Small intestine (tissue), 7 donors: ENCODE data around the gene CARTPT. TPM values are rescaled to one million over a fixed set of nuclear protein-coding genes. Genes with fewer than 3 reads are reported as not detected.

ENCODE experiments used
- DNase-seq, 2 donors: peaks; one replicate each; pipeline versions ENCODE4 v3.0.0 to v3.0.0-alpha.2; 2013
- FAIRE-seq: peaks from 2 replicates; lab custom pipeline; 2012; peaks lifted over from hg19 to GRCh38; lab: Jason Lieb, UNC
- H3K27ac ChIP-seq, 3 donors: one replicate each; pipeline ENCODE4 v1.5.1; 2013; ENCODE audit warnings: low read length in 2 of 3, mild to moderate bottlenecking in 2 of 3, control low read depth in 1 of 3, inconsistent platforms in 1 of 3, low read depth in 1 of 3, moderate library complexity in 1 of 3
- H3K27me3 ChIP-seq, 3 donors: one replicate each; pipeline ENCODE4 v1.6.1; 2013; ENCODE audit warnings: low read length in 3 of 3, inconsistent platforms in 1 of 3; ENCODE audit not compliant: control insufficient read depth in 3 of 3, insufficient read depth in 3 of 3
- H3K36me3 ChIP-seq, 3 donors: one replicate each; pipeline ENCODE4 v1.6.1; 2013; ENCODE audit warnings: low read length in 3 of 3, inconsistent platforms in 1 of 3, low read depth in 1 of 3, mild to moderate bottlenecking in 1 of 3, moderate library complexity in 1 of 3; ENCODE audit not compliant: control insufficient read depth in 3 of 3, insufficient read depth in 2 of 3
- H3K4me1 ChIP-seq, 3 donors: one replicate each; pipeline ENCODE4 v1.6.1; 2013; ENCODE audit warnings: low read length in 2 of 3, inconsistent platforms in 1 of 3, low read depth in 1 of 3, mild to moderate bottlenecking in 1 of 3, moderate library complexity in 1 of 3; ENCODE audit not compliant: control insufficient read depth in 3 of 3, insufficient read depth in 2 of 3
- H3K4me3 ChIP-seq, 3 donors: one replicate each; pipeline ENCODE4 v1.5.1; 2013; ENCODE audit warnings: low read length in 3 of 3, control low read depth in 1 of 3, inconsistent platforms in 1 of 3, low read depth in 1 of 3, mild to moderate bottlenecking in 1 of 3, moderate library complexity in 1 of 3
- H3K9me3 ChIP-seq, 2 donors: one replicate each; pipeline ENCODE4 v1.6.1; 2013; ENCODE audit warnings: low read depth in 1 of 2, low read length in 1 of 2; ENCODE audit not compliant: control insufficient read depth in 2 of 2, insufficient read depth in 1 of 2
- WGBS, 3 donors: extraction: QIAGEN DNeasy Blood & Tissue Kit; methylation state at CpG; one replicate each; pipeline ENCODE4 v1.1.7; 2013; 5-methylcytosine and 5-hydroxymethylcytosine counted together
- polyA plus RNA-seq, 4 donors: library from polyadenylated mRNA; stranded (reverse) in 3 of 4; unstranded in 1 of 4; fragments of 200-250 nt in 3 of 4; fragments of 120-200 nt in 1 of 4; gene quantifications; one replicate each; pipeline versions ENCODE4 v1.2.1 to v1.2.3, GENCODE V29; 2013
- donor health status: healthy with polysubstance abuse.
- donor health status: control.
- donor health status: control.
- donor health status: Bipolar disorder and iron deficiency.
- donor health status: healthy.

CARTPT gene
- polyA plus RNA-seq, 4 donors, result 0.53 to 1.4 TPM; not detected in 2

DNA sequence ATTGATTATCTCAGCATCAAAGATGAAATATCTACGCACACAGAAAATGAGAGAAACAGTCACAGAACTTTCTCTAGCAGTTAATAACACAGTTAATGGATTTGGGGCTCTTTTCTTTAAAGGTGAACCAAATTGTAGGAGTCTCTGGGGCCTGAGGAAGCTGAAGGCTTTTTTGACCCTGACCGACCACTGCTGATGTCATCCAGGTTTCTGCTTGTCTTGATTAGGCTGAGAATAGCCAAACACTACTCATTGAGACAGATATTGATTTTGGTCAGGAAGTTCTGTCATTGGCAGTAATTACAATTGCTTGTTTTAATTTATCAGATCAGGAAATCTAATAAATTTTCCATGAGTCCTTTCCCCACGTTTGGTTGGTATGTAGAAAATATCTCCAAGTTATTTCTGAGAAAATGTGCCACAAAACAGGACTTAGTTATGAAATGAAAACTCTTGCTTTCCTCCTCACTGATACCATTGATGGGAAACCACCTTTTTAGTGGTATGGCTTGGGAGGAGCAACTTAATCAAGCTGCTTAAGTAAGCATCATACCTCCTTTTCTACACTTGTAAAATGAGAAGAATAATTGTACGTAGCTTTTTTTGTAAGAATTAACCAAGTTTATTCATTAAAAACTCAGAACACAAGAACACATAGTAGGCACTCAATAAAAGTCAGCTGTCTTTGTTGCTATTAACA, 19.7 kb downstream of the CARTPT start:
- peaks cover 0 to 3% (median 0%) of the 10 kb centered on the region in 3 donors for H3K4me1 ChIP-seq
- WGBS, 3 donors, result 62 to 69% (median 65%) methylated on average over 4 of the region's 4 CpGs
- no peak overlapping the region for H3K27ac ChIP-seq
- no peak for FAIRE-seq
- no peak overlapping the region for H3K4me3 ChIP-seq
- H3K36me3 ChIP-seq, result no peaks in the 10 kb centered on the region
- peaks cover 0 to 3% of the 10 kb centered on the region in 2 donors for H3K9me3 ChIP-seq
- no peaks in the 10 kb centered on the region for H3K27me3 ChIP-seq
- DNase-seq, result no peak

DNA sequence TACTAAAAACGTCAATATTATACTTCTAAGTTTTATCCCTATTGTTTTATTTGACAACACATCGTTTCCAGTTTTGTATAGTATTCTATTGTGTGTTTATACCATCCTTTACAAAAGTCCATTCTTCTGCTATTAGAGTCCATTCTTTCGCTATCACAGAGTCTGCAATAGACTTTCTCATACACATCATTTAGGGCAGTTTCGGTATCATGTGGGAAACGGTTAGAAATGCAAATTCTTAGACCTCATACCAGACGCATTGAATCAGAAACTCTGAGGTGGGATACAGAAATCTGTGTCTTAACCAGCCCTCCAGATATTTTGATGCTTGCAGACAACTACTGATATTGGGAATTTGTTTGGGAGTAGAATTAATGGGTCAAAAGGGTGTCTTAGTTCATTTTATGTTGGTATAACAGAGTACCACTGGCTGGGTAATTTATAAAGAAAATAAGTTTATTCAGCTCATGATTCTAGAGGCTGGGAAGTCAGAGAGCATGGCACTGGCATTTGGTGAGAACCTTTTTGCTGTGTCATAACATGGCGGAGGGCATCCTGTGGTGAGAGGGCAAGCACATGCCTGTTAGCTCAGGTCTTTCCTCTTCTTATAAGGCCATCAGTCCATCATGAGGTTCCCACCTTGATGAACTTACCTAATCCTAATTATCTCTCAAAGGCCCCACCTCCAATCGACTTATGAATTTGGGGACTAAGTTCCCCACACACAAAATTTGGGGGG, 21.1 kb downstream of the CARTPT start:
- H3K36me3 ChIP-seq, result no peaks in the 10 kb centered on the region
- 80 to 89% (median 85%) methylated on average over 8 of the region's 8 CpGs for WGBS, 3 donors
- DNase-seq (no peak), FAIRE-seq (no peak)
- no peak overlapping the region for H3K4me3 ChIP-seq
- H3K27me3 ChIP-seq, result no peaks in the 10 kb centered on the region
- H3K9me3 ChIP-seq, result peaks cover 0 to 3% of the 10 kb centered on the region in 2 donors
- H3K27ac ChIP-seq, result no peak overlapping the region
- H3K4me1 ChIP-seq, result peaks cover 2 to 8% (median 6%) of the 10 kb centered on the region in 3 donors

DNA sequence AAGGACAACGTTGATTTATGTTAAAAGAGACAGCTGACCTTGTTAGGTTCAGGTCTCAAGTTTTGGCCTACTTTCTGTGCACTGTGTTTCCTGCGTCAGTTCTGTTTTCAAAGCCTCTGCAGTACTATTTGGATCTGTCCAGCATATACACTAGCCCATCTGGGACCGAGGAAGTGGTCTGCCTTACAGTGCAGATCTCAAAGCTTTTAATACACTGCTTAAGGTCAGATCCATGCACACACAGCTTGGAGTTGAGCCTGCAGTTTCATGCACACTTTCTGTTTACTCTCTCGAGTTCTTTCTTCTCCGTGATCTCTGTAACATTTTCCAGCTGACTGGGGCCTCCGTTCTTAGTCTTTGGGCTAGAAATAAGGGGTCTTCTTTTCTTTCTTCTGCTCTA, 24.1 kb downstream of the CARTPT start:
- Histone ChIP-seq H3K36me3 (no peaks in the 10 kb centered on the region), H3K4me3 (no peak overlapping the region), H3K27me3 (no peaks in the 10 kb centered on the region), H3K4me1 (peaks cover 2 to 10% (median 8%) of the 10 kb centered on the region in 3 donors), H3K27ac (peak overlapping the region in 1 of 3 donors; percentile 62), H3K9me3 (peaks cover 0 to 3% of the 10 kb centered on the region in 2 donors)
- FAIRE-seq (no peak), DNase-seq (no peak)
- WGBS, 3 donors, result 40 to 60% (median 49%) methylated on average over 6 of the region's 6 CpGs

DNA sequence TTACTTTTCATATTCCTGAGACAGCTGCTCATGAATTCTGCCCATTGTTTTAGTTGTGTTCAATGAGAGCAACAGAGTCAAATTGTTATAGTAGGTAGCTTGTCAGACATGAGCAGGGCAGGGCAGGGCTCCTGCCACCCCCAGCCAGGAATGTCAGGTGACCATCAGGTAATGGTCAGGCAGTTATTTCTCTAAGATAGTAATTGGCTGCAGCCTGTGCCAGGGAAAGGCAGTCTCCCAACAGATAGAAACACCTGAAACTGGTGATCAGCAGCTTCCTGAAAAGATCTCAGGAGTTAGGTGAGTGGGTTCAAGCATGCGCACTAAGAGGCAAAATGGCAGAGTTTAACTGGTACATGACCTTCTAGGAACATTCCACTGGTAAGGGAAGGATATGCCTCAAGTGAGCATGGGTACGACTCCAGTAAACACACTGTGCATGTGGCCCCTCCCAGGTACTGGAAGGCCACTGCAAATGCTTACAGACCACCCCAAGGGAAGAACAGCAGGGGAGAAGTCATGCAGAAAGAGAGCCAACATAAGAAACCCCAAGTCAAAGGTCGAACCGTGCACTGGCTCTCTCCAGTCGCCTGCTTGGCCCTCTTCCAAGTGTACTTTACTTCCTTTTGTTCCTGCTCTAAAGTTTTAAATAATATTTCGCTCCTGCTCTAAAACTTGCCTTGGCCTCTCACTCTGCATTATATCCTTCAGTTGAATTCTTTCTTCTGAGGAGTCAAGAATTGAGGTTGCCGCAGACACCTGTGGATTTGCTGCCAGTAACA, 25.1 kb downstream of the CARTPT start:
- DNase-seq, result peak; percentile 57 to 89
- Histone ChIP-seq H3K27me3 (no peaks in the 10 kb centered on the region), H3K27ac (peak overlapping the region in 2 of 3 donors; percentile 62 to 71), H3K36me3 (no peaks in the 10 kb centered on the region), H3K9me3 (peaks cover 0 to 3% of the 10 kb centered on the region in 2 donors), H3K4me3 (no peak overlapping the region), H3K4me1 (peaks cover 5 to 12% (median 8%) of the 10 kb centered on the region in 3 donors)
- no peak for FAIRE-seq
- 23 to 45% (median 37%) methylated on average over 7 of the region's 7 CpGs for WGBS, 3 donors

DNA sequence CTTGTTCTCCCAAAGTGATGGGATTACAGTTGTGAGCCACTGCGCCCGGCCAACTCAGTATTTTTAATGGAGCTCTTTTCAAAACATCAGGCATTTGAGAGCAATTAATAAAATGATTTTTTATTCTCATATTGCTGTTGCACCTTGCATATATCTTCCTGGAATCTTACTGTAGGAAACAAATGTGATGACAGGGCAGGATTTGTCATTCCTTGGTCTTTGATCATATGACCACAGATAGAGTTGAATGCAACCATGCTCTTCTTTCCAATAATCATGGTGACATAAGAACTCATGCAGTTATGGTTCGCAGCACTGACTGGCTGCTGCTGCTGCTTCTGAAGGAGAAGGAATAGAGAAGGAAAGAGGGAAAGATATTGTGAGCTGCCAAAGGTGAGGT, 28.1 kb downstream of the CARTPT start:
- no peak overlapping the region for H3K4me3 ChIP-seq
- H3K9me3 ChIP-seq, result no peaks in the 10 kb centered on the region
- H3K36me3 ChIP-seq, result no peaks in the 10 kb centered on the region
- DNase-seq, result no peak
- no peak overlapping the region for H3K27ac ChIP-seq
- peaks cover 5 to 16% (median 8%) of the 10 kb centered on the region in 3 donors for H3K4me1 ChIP-seq
- FAIRE-seq, result no peak
- 96 to 99% (median 98%) methylated on average over 3 of the region's 3 CpGs for WGBS, 3 donors
- no peaks in the 10 kb centered on the region for H3K27me3 ChIP-seq

GRCh38 chr5:71748360-71748759, 29.3 kb downstream of the CARTPT start:
- Histone ChIP-seq H3K27me3 (no peaks in the 10 kb centered on the region), H3K27ac (peak overlapping the region in 2 of 3 donors; percentile 52 to 76), H3K36me3 (no peaks in the 10 kb centered on the region), H3K4me1 (peaks cover 5 to 13% (median 8%) of the 10 kb centered on the region in 3 donors), H3K9me3 (no peaks in the 10 kb centered on the region), H3K4me3 (no peak overlapping the region)
- WGBS, 3 donors, result 14 to 59% (median 38%) methylated on average over 11 of the region's 11 CpGs
- DNase-seq (peak; percentile 31 to 100), FAIRE-seq (no peak)

GRCh38 chr5:71751422-71751821, 32.3 kb downstream of the CARTPT start:
- no peak overlapping the region for H3K27ac ChIP-seq
- 70 to 78% (median 74%) methylated on average over 4 of the region's 4 CpGs for WGBS, 3 donors
- H3K9me3 ChIP-seq, result no peaks in the 10 kb centered on the region
- H3K4me3 ChIP-seq, result no peak overlapping the region
- H3K4me1 ChIP-seq, result peaks cover 0 to 6% (median 3%) of the 10 kb centered on the region in 3 donors
- H3K27me3 ChIP-seq, result no peaks in the 10 kb centered on the region
- FAIRE-seq (no peak), DNase-seq (no peak)
- no peaks in the 10 kb centered on the region for H3K36me3 ChIP-seq
